HG03521 (cell line): ENCODE measurements around the gene MAST4.

Experiments used
- ATAC-seq: cut with Tn5 transposase; IDR thresholded peaks from one replicate; pipeline ENCODE4 v1.9.1; 2021; ENCODE audit warnings: mild to moderate bottlenecking, moderate library complexity; ENCODE audit not compliant: unreplicated experiment

MAST4 gene

DNA sequence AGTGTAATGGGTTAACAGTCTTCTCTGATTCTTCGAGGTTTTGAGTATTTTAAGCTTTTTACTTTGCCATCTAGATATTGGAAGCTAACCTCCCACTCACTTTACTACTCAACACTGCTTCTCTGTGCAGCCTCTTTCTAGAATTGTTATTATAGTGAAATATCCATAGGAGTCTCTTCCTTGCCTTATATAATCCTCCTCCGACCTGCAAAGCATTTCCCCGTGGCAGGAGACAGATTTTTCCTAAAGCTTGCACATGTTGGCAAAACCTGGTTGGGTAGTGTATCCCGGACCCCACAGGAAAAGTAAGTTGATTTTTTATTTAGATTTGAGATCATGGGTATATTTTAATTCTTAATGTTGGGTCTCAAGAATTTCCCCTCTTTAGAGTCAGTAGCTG lies 351.3 kb downstream of the MAST4 start:
- ATAC-seq: no peak

DNA sequence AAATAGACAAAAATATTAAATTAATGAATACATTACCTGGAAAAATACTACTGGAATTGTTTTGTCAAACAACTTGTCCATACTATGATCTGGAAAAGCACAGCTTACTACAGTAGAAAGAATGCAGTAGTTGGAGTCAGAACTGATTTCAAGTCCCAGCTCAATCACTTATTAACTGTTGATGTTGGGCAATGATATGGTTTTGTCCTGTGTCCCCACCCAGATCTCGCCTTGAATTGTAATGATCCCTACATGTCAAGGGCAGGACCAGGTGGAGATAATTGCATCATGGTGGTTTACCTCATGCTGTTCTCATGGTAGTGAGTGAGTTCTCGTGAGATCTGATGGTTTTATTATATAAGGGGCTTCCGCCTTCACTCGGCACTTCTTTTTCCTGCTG lies 352.9 kb downstream of the MAST4 start:
- no peak for ATAC-seq

DNA sequence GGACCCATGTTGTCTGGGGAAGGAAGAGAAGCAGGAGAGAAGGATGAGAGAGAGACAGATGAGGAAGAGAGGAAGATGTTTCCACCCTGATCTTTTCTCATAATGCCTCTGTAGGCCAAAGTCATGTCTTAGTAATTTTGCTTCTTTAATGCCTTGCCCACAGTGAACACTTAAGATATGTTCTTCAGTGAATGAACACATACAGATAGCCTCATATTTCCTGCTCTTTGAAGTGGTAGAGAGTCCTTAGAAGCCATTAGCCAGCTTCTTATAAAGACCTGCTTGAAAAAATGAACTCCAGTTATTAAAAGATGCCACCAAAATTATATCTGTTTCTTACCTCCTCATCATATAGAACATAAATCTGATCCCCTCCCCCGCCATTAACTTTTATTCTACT lies 356.0 kb downstream of the MAST4 start:
- ATAC-seq: no peak

DNA sequence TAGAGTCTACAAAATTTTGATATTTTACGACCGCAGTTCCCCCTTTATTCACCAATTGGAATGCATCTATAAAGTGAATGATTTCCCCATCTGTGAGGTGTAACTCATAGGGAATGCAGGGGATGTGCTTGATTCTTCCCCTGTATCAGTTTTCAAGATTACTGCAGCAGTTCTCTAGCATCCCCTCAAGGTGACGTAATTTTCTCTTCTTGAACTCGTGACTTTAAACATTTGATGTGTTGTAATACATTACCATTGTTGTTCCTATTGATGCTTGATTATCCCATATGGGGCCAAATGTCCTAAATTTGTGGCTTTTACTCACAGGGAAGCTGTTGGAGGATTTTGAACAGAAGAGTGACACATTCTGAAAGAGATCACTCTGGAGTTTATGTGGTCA lies 360.2 kb downstream of the MAST4 start:
- ATAC-seq: no peak

DNA sequence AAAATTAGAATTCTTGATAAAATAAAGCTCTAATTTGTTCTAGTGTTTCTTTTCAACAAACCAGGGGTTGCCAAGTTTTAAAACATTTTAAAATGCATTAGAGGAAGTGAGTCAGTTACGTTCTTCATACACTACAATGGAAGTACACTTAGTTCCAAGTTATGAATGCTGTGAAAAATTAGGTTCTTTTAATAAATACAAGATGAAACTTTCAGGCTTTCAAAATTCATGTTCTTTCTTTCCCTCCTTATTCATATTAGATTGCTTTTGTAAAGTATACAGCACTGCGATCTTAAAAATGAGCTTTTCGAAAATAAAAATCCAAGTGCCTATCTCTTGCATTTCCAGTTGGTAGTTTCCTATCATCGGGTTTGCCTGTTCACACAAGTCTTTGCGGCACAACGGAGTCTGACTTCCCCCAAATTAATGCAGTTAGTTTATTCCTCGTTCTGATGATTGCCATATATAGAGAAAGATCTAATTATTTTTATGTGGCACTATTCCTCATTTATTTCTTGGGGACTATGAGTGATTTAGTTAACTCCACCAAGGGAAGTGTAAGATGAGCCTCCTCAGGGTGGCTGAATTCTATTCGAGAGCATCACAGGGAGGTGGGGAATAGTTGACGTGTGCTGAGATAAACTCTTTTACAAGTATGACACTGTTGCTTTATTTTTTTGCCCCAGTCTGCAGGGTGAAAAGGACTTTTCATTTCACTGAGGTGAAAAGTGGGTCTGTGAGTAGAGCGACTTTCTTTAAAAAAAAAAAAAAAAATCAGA lies 362.2 kb downstream of the MAST4 start:
- ATAC-seq: no peak

DNA sequence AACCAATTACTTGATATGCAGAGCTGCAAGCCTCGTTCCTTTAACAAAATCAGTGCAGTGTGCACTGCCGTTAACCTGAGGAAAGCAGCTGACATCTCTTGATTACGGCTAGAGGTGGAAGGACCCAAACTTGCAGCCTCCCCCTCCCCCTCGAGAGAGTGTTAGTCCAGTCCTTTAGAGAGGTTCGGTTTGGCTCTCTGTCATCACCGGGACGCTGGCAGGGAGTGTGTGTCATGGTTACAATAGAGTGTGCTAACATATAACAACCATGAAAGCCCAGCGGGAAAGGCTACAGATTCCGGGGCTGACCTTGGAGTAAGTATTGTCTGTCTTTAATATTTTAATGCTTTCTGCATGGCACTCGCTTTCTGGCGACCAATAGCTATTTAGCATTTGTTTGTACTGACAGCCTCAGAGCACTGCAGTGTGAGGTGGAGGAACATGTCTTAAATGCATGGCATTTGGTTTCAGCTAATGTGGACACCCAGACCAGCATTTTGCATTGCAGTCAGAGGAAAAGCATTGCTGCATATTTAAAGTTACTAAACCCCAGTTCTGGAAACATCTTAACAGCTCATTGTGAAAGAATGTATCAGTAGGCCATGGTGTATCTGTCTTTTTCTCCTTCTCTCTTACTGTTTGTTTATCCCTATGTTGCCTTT lies 362.9 kb downstream of the MAST4 start:
- no peak for ATAC-seq

DNA sequence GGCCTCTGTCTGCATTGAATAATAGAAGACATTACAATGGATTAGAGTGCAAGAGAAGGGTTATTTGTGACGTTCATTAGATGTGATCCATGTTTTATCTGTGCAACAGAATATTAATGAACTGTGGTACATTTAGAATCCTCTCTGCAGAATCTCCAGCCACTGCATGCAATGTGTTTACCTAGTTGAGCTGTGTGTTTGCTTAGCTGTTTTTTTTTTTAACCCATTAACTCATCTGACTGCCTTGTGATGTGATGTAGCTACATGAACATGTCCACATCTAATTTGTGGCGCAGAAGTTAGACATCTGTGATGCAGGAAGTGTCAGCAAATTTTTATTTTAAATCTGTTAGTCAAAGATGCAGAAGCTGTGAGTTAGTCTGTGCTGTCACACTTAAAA lies 363.5 kb downstream of the MAST4 start:
- ATAC-seq: no peak

DNA sequence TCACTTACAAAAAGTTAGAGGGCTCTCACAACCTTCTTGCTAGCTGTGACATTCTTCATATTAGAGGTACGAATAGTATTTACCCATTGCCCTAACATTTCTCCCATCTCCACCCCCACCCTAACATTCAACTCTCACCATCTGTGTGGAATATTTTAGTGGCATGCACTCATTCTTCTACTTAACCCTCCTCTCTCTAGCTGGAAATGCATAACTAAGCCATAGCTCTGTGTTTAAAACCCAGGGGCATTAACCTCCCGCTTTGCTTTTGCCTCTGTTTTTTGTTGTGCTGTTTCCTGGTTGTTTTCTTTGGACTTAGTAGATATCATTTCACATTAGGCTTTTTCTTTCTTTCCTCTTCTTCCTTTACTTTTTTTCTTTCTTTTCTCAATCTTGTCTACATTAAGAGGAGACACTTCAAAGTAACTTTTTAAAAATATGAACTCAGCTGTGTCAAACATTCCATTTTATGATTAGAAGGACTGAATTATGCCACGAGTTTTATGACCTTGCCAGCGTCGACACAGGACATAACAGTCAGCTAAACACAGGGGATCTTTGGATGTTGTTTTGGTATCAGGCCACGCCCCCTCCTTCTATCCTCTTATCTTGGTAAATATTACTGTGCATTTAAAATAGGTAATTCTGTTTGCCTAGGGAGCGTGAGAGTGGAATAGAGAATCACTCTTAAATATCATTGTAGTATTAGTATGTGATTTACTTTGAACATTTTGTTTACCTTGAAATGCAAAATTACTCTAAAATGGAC lies 364.4 kb downstream of the MAST4 start:
- ATAC-seq: no peak

DNA sequence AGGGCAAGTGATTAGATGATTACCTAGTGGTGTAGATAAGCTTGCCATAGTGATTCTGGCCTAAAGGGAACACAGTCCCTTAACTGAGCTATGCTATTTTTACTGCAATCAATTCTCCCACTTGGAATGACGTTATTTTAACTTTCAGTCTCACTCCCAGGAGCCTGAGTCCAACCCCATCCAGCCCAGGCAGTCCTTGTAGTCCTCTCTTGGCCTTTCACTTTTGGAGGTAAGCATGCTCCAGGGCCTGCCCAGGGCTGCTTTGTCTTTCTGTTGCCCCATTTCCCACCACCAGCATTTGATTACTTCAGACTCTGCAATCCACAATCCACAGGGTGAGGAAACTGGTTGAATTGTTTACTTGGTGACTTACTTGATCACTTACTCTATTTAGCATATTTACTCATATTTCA lies 367.4 kb downstream of the MAST4 start:
- no peak for ATAC-seq

DNA sequence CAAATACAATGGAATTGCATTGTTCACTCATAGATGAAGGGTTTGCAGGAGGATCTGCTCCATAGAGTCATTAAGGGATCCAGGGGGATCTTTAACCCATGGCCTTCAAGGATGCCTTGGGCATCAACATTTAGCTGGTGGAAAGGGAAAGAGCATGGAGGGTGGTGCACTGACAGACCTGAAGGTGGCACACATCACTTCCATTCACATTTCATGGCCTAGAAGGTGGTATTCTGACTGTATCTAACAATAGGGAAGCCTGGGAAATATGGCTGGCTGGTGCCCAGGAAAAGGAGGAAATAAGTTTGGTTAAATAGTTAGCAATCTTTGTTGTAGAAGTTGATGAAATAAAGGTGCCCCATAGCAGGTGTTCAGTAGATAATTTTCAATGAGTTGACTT lies 370.2 kb downstream of the MAST4 start:
- no peak for ATAC-seq

DNA sequence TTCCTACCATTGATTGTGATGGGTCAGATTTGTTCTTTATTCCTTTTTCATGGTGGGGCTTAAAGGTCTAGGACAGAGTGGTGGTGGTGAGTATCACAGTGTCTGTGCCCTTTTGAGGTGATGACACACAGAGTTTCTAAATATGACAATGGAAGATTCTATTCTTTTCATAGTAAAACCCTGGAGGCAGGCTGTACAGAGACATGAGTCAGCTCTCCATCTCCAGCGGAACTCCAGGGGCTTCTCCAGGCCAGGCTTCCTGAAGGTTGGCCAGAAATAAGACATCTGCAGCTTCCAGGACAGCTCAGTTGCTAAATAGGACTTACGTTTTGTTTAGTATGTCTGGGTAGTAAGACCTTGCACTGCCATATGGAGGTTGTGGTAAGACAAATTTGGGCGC lies 370.9 kb downstream of the MAST4 start:
- ATAC-seq: no peak

DNA sequence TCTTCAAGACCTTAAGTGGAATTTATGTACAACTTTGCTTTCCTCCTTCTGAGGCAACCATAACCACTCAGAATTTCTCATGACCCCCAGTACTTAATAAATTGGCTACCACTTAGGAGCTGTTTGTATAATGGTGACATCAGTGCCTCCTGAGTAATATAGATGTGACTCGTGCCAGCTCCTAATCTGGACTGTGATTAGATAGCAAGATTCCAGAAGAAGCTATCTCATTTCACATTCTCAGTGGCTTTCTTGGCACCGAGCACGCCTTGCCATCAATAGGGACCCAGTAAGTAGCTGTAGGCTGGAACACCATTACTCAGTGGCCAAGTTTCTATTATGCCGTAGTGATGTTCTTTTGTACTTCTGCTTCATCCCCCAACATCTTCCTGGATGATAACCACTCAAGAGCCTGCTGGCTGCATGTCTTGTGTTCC lies 371.7 kb downstream of the MAST4 start:
- ATAC-seq: no peak

DNA sequence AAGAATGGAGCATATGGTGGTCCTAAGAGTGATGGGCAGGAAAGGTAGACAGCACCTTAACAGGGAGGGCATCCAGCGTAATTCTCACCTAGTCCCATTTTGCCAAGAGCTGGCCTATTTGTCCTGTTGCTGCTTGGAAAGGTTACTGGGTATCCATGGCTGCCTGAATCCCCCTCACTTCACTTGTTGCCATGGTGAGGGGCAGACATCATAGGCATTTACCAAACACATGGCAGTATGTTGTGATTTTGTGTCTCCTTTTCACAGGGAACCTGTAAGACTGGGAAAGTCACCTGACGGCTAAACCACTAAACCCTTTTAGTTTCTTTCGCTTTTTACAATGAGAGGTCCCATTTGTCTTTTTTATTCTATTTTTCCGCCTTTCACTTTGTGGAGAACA lies 373.3 kb downstream of the MAST4 start:
- ATAC-seq: no peak

DNA sequence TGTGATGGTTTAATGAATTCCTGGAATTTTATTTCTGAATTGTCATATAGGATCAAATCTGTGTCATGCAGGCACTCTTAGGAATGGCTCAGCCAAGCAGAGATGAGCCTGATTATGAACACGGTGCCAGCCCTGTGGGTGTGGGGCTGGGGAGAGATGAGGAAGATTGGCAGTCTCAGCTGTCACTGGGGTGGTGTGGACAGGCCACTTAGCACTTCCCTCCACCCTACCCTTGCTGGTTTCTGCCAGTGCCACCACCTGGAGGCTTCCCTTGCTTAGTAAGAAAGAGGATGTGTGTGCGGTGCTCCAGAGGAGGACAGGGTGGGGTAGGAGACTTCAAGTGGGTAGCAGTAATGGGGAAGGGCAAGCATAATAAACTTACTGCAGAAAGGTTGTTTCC lies 373.8 kb downstream of the MAST4 start:
- no peak for ATAC-seq

DNA sequence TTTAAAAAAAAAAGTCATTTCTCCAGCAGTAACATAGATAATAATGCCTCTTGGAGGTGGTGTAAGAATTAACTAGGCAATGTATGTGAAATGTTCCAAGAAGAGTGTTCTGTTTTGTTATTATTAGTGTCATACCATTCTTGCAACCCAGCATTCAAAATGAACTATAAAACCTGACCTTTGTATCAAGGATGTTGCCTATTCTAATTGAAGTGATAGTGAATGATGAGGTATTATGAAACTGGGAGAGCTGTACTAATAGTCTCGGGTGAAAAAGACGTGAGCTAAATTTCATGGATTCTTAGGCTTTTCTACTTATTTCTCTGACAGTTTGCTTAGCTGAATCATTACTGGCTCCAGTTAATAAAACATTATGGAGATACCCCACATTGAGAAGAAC lies 375.8 kb downstream of the MAST4 start:
- no peak for ATAC-seq

DNA sequence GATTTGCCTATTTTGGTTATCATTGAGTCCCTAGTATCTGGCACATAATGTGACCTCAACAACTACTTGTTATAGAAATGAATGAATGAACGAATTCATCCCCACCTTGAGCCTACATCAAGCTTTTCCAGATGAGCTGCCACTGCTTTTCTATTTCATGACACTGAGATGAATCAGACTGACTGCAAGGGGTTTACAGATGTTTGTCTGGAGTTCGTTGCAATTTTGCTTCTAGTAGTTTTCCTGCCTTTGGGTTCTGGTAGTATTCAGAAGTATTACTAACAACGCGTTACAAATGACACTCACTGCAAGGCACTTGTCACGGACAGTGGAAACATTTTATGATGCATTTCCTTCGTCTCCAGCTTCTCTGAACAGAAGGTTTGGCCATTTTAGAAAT lies 378.1 kb downstream of the MAST4 start:
- ATAC-seq: no peak

DNA sequence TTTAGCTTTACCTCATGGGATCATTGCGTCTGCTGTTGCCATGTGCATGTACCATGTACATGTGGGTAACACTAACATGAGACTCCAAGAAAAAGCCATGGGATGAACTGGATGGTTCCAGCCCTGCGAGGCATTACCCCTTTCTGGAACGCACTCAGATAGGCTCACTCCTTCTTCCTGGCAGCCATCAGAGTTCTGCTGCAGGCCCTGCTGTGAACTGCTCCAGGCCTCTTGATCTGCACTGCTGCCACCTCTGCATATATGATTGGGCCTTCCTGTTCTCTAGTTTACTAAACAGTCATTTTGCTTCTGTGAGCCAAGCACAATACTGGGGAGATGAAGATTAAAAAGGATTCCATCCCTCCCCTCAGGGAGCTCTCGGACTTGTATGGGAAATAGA lies 379.9 kb downstream of the MAST4 start:
- ATAC-seq: no peak

DNA sequence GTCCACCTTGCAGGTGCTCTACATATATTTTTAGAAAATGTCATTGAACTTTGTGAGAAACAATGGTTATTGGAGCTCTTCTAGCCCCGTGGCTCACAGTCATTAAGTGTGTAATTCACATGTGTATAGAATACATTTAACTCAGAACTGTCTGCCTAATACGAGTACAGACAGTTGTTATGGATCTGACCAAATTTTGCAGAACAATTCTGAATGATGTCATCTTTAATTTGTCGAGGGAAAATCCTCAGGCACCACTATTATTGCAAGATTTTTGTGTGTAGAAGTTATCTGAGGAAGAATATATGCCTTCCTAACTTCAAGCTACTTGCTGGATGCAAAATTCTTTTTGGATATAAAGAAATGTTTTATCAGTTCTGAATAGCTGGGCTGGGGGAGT lies 383.5 kb downstream of the MAST4 start:
- ATAC-seq: no peak

DNA sequence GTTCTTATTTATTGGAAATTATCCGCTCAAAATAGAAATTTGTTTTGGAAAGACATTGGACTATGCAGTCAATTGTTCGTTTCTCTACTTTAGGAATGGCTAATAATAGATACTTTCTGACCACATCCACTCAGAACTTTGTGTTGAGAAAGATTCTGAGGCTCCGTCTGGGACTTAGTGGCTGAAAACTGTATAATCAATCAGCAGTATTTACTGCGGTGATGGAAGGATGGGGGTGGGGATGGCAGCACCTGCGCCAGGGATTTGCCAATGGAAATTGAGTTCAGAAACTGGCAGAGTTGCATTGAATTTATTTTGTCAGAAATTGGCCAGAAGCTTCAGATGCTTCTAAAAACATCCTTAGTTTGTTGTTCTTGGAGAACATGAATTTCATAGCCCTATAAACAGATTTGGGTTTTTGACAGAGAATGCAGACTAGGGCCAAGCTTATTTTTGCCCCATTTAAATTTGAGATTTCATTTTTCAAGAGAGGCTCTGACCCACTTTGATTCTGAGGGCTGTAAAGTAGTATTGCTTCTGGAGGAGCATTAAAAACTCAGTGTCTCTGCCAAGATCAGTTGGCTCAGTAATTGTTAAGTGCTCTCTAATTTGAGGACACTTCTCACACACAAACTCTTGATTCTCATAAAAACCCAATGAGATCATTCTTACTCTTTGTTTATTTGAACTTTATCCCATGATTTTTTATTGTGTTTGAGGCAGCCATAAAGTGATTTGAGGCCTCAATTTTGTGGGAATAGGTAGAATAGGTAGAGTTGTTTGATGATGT lies 385.3 kb downstream of the MAST4 start:
- no peak for ATAC-seq

DNA sequence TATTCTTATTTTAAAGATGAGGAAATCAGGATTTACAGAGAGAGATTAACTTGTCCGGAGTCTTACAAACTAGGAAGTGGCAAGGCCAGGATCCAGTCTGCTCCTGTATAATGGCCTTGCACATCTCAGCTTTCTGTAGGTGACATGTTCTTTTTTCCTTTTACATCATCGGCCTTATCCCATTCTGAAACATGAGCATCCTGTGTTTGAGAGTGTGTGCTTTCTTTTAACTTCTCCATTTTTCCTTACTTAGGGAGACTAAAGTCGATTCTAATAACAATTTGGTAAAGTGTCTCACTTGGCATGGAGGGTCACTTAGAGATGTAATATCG lies 385.8 kb downstream of the MAST4 start:
- no peak for ATAC-seq

DNA sequence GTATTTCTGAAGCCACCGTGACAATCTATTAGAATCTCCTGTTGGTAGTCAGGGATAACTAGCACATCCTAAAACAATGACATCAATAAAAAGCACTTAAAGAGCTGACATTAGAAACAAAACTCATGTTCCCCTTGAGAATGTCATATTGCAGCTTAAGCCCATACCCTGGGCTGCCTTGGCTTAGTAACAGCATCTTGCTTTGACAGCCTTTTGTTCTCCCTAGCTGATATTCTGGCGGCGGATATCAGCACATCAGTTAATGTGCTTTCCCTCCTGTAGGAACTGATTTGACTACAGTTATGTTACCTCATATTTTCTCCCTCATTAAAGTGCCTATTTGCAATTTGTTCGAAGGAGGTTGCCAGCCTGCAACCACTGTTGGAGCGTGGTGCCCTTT lies 386.3 kb downstream of the MAST4 start:
- no peak for ATAC-seq
